Small intestine (tissue), 7 donors: ENCODE results near the gene OSBPL10. TPM values are rescaled to one million over a fixed set of nuclear protein-coding genes. Genes with fewer than 3 reads are reported as not detected.

Experiments used
- DNase-seq, 2 donors: peaks; one replicate each; pipeline versions ENCODE4 v3.0.0 to v3.0.0-alpha.2; 2013
- FAIRE-seq: peaks from 2 replicates; lab custom pipeline; 2012; peaks lifted over from hg19 to GRCh38; lab: Jason Lieb, UNC
- H3K27ac ChIP-seq, 3 donors: one replicate each; pipeline ENCODE4 v1.5.1; 2013; ENCODE audit warnings: low read length in 2 of 3, mild to moderate bottlenecking in 2 of 3, control low read depth in 1 of 3, inconsistent platforms in 1 of 3, low read depth in 1 of 3, moderate library complexity in 1 of 3
- H3K27me3 ChIP-seq, 3 donors: one replicate each; pipeline ENCODE4 v1.6.1; 2013; ENCODE audit warnings: low read length in 3 of 3, inconsistent platforms in 1 of 3; ENCODE audit not compliant: control insufficient read depth in 3 of 3, insufficient read depth in 3 of 3
- H3K36me3 ChIP-seq, 3 donors: one replicate each; pipeline ENCODE4 v1.6.1; 2013; ENCODE audit warnings: low read length in 3 of 3, inconsistent platforms in 1 of 3, low read depth in 1 of 3, mild to moderate bottlenecking in 1 of 3, moderate library complexity in 1 of 3; ENCODE audit not compliant: control insufficient read depth in 3 of 3, insufficient read depth in 2 of 3
- H3K4me1 ChIP-seq, 3 donors: one replicate each; pipeline ENCODE4 v1.6.1; 2013; ENCODE audit warnings: low read length in 2 of 3, inconsistent platforms in 1 of 3, low read depth in 1 of 3, mild to moderate bottlenecking in 1 of 3, moderate library complexity in 1 of 3; ENCODE audit not compliant: control insufficient read depth in 3 of 3, insufficient read depth in 2 of 3
- H3K4me3 ChIP-seq, 3 donors: one replicate each; pipeline ENCODE4 v1.5.1; 2013; ENCODE audit warnings: low read length in 3 of 3, control low read depth in 1 of 3, inconsistent platforms in 1 of 3, low read depth in 1 of 3, mild to moderate bottlenecking in 1 of 3, moderate library complexity in 1 of 3
- H3K9me3 ChIP-seq, 2 donors: one replicate each; pipeline ENCODE4 v1.6.1; 2013; ENCODE audit warnings: low read depth in 1 of 2, low read length in 1 of 2; ENCODE audit not compliant: control insufficient read depth in 2 of 2, insufficient read depth in 1 of 2
- WGBS, 3 donors: extraction: QIAGEN DNeasy Blood & Tissue Kit; methylation state at CpG; one replicate each; pipeline ENCODE4 v1.1.7; 2013; 5-methylcytosine and 5-hydroxymethylcytosine counted together
- polyA plus RNA-seq, 4 donors: library from polyadenylated mRNA; stranded (reverse) in 3 of 4; unstranded in 1 of 4; fragments of 200-250 nt in 3 of 4; fragments of 120-200 nt in 1 of 4; gene quantifications; one replicate each; pipeline versions ENCODE4 v1.2.1 to v1.2.3, GENCODE V29; 2013
- donor health status: healthy with polysubstance abuse.
- donor health status: control.
- donor health status: control.
- donor health status: Bipolar disorder and iron deficiency.
- donor health status: healthy.

The OSBPL10 gene
- polyA plus RNA-seq, 4 donors, result 1.4 to 8.6 (median 3.8) TPM

DNA sequence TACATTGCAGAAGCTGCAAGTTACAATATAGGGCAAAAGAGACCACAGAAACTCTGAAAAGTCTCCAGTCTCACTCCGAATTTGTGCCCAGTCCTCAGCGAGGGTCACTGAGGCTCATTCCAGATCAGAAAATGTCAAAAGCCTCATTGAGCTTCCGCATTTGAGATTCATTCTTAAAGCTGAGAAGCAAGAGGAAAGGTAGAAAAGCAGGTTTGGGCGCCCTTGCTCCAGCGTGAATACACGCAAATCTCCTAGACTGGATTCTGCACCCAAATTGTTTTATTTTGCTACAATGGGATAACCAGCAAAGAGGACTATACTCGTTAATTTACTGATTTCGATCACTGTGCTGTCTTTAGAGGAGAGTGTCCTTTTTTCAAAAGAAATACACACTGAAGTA lies 236.1 kb downstream of the OSBPL10 start:
- H3K27me3 ChIP-seq, result no peaks in the 10 kb centered on the region
- no peak overlapping the region for H3K27ac ChIP-seq
- WGBS, 3 donors, result 90 to 95% (median 91%) methylated on average over 8 of the region's 8 CpGs
- H3K4me3 ChIP-seq, result no peak overlapping the region
- H3K36me3 ChIP-seq, result no peaks in the 10 kb centered on the region
- no peaks in the 10 kb centered on the region for H3K4me1 ChIP-seq
- DNase-seq (no peak), FAIRE-seq (no peak)
- H3K9me3 ChIP-seq, result no peaks in the 10 kb centered on the region

- Histone ChIP-seq H3K27ac (no peak overlapping the region), H3K36me3 (no peaks in the 10 kb centered on the region), H3K27me3 (no peaks in the 10 kb centered on the region), H3K4me3 (no peak overlapping the region), H3K4me1 (no peaks in the 10 kb centered on the region), H3K9me3 (no peaks in the 10 kb centered on the region)
- DNase-seq (no peak), FAIRE-seq (no peak)
- 78 to 79% (median 78%) methylated on average over 5 of the region's 5 CpGs for WGBS, 3 donors
These were observed 237.6 kb downstream of the OSBPL10 start for GRCh38 chr3:31743331-31744089.

DNA sequence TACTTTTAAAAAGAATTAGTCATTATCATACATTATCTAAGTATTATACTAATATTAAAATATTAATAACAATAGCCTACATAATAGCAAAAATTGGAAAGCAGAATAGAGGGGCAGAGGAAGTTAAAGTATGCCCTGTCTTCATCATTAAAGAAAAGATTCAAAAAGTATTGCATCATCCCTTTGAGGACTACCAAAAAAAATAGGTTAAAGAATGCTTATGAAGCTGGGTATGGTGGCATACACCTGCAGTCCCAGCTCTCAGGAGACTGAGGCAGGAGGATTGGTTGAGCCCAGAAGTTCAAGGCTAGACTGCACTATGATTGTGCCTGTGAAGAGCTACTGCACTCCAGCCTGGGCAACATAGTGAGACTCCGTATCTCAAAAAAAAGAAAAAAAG lies 240.7 kb downstream of the OSBPL10 start:
- Histone ChIP-seq H3K4me3 (no peak overlapping the region), H3K4me1 (no peaks in the 10 kb centered on the region), H3K27ac (no peak overlapping the region), H3K36me3 (no peaks in the 10 kb centered on the region), H3K9me3 (no peaks in the 10 kb centered on the region), H3K27me3 (no peaks in the 10 kb centered on the region)
- DNase-seq (no peak), FAIRE-seq (no peak)
- 97 to 100% (median 100%) methylated on average over 1 of the region's 1 CpG for WGBS, 3 donors

- Histone ChIP-seq H3K4me3 (no peak overlapping the region), H3K27ac (no peak overlapping the region), H3K4me1 (no peaks in the 10 kb centered on the region), H3K27me3 (no peaks in the 10 kb centered on the region), H3K36me3 (no peaks in the 10 kb centered on the region), H3K9me3 (no peaks in the 10 kb centered on the region)
- FAIRE-seq (no peak), DNase-seq (no peak)
- 69 to 89% (median 75%) methylated on average over 7 of the region's 7 CpGs for WGBS, 3 donors
These were observed 242.7 kb downstream of the OSBPL10 start for GRCh38 chr3:31738412-31738811.

DNA sequence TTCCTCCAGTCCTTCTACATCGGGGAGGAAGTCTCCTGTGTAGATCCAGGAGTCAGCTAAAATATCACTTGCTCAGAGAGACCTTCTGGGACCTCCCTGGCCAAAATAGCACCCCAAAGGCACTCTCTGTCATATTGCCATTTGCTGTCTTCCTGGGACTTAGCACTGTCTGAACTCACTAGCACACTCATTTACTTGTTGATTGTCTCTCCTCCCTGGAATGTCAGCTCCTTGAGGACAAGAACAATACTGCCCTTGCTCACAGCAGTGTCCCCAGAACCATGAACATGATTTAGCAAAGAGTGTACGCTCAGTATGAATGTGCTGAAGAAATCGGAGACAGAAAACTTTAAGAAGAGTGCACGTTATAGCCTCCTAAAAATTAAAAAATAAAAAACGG lies 245.4 kb downstream of the OSBPL10 start:
- Histone ChIP-seq H3K27me3 (no peaks in the 10 kb centered on the region), H3K27ac (no peak overlapping the region), H3K9me3 (no peaks in the 10 kb centered on the region), H3K36me3 (peaks cover 0 to 8% (median 0%) of the 10 kb centered on the region in 3 donors), H3K4me1 (no peaks in the 10 kb centered on the region), H3K4me3 (no peak overlapping the region)
- 83 to 91% (median 90%) methylated on average over 5 of the region's 5 CpGs for WGBS, 3 donors
- no peak for FAIRE-seq
- DNase-seq, result no peak

DNA sequence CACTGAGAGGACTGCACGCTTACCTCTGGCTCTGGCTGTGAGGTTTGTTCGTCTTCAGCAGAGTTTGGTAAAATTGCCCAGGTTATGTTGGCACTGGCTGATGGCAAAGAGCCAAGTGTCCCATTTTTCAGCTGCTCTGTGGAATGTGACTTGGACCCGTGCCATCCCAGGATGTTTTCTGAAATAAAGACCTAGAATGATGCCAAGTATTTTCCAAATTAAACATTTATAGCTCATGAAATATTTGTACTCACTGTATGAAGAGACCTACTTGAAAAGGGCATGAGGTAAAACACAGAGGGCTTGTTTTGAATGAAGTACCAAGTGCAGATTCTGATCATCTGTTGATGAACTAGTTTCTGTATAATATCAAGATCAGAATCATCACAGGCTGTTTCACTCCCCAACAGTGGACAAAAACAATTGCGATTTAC lies 247.8 kb downstream of the OSBPL10 start:
- H3K4me3 ChIP-seq, result no peak overlapping the region
- H3K27ac ChIP-seq, result no peak overlapping the region
- H3K27me3 ChIP-seq, result no peaks in the 10 kb centered on the region
- H3K4me1 ChIP-seq, result no peaks in the 10 kb centered on the region
- H3K9me3 ChIP-seq, result no peaks in the 10 kb centered on the region
- FAIRE-seq (no peak), DNase-seq (no peak)
- 71 to 84% (median 81%) methylated on average over 4 of the region's 4 CpGs for WGBS, 3 donors
- H3K36me3 ChIP-seq, result peaks cover 0 to 12% (median 0%) of the 10 kb centered on the region in 3 donors

- WGBS, 3 donors, result 83 to 94% (median 91%) methylated on average over 8 of the region's 8 CpGs
- no peaks in the 10 kb centered on the region for H3K4me1 ChIP-seq
- no peaks in the 10 kb centered on the region for H3K9me3 ChIP-seq
- H3K27me3 ChIP-seq, result no peaks in the 10 kb centered on the region
- no peak overlapping the region for H3K27ac ChIP-seq
- FAIRE-seq (no peak), DNase-seq (no peak)
- H3K4me3 ChIP-seq, result no peak overlapping the region
- peaks cover 0 to 12% (median 0%) of the 10 kb centered on the region in 3 donors for H3K36me3 ChIP-seq
These were observed 248.5 kb downstream of the OSBPL10 start for GRCh38 chr3:31732548-31732947.

GRCh38 chr3:31729573-31729972 lies 251.5 kb downstream of the OSBPL10 start:
- Histone ChIP-seq H3K4me1 (no peaks in the 10 kb centered on the region), H3K36me3 (peaks cover 0 to 12% (median 0%) of the 10 kb centered on the region in 3 donors), H3K27ac (no peak overlapping the region), H3K9me3 (no peaks in the 10 kb centered on the region), H3K27me3 (no peaks in the 10 kb centered on the region), H3K4me3 (no peak overlapping the region)
- WGBS, 3 donors, result 56 to 79% (median 68%) methylated on average over 8 of the region's 8 CpGs
- FAIRE-seq, result no peak
- DNase-seq, result no peak
